Fibroblast of the conjunctiva (primary cell): ENCODE results near the gene RAB40C.

Experiments
- DNase-seq: peaks from one replicate; pipeline ENCODE4 v3.0.0-alpha.2; 2010; ENCODE audit warnings: low read depth

The RAB40C gene

GRCh38 chr16:616733-617586 is 27.1 kb downstream of the RAB40C start:
- DNase-seq, result no peak

- no peak for DNase-seq
These were observed 28.0 kb downstream of the RAB40C start for GRCh38 chr16:617855-618254.

DNA sequence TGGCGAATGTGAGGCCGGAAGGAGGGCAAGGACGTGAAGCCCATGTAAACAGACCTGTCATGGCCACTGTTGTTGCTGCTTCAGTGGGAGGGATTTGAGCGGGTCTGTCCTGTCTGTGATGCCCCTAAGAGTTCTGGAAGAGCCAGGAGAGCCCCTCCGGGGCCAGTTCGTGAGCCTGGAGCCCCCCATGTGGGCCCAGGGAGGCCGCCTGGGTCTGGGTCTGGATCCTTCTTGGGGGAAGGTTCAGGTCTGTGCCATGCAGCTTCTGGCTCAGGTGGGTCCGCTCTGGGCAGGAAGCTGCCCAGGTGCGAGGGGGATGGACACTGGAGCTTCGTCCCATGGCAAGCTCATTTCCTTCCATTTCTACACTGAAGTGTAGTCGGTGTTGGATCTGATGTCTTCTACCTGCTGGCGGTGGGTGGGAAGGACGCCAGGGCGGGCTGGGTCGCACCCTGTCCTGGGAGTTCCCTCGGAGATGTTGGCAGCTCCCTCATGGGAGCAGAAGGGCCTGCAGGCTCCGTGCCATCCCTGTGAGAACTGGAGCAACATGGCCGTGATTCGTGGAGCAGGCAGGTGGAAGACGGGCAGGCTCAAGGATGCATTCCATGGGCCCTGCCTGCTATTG is 29.7 kb downstream of the RAB40C start:
- no peak for DNase-seq

DNA sequence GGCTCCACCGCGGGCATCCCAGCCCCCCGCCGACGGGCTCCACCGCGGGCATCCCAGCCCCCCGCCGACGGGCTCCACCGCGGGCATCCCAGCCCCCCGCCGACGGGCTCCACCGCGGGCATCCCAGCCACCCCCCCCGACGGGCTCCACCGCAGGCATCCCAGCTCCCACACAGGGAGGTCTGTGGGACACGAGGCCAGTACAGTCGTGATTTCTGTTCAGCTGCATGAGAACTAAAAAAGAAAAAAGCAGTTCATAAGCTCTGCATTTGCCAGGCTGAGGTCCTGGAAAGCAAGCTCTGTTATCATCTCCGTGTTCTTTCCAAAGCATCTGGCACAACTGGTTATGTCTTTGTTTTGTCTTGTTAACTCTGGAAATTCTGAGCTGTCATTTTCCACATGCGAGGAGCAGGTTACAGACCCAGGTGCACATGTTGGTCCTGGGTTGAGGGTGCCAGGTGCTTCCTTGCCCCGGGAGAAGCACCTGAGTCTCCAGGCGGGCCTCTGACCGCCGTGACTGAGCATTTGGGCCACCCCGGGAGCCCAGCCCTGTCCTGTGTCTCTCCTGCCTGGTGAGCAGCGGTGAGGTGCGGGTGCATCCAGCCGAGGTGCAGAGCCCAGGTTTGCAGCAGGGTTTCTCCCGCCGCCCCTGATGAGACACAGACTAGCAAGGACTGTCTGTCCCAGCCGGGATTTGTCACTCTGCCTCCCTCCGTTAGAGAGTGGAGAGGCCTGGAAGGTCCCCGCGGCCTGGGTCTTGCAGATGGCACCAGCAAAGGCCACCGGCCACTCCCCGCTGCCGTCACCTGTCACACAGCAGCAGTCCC is 31.0 kb downstream of the RAB40C start:
- DNase-seq, result no peak

GRCh38 chr16:621526-622105 is 31.8 kb downstream of the RAB40C start:
- DNase-seq, result no peak

DNA sequence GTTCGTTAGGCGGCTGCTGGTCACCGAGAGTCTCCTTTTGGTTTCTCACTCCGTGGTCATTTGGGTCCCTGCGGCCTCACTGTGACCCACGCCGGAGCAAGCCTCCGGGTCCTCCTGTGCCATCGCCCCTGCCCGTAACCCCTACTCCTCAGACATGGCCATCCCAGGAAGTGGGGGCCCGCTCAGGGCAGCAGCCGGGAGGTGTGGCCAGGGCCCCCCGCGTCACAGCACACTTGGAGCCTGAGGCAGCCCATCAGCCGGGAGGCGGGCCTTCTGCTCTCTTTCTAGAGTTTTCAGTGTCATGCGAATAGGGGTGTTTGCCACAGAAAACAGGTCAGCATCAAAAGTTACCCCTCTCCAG is 33.0 kb downstream of the RAB40C start:
- DNase-seq, result no peak

DNA sequence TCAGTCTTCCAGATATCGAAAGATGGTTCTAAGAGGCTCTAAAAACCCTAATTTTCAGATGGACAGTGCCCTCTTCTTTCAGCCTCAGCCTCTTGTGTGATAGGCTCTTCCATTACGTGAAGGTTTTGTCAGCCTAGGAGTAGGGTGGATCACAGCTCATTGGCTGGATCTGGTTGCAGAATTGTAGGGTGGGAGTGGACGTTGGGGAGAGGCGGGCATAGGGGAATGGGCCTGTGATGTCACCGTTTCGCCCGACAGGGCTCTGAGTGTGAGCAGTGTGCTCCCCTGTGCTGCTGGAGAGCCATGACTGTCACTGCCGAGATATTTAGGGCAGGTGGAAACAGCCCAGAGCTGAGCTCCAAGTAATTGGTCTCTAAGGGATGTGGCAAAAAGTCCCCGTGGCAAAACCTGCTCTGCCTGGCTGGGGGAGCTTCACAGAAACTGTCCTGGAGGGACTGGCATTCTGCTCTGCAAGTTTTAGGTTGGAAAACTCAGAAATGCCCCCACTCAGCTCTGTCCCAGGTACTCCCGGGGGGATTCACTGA is 34.7 kb downstream of the RAB40C start:
- no peak for DNase-seq

DNA sequence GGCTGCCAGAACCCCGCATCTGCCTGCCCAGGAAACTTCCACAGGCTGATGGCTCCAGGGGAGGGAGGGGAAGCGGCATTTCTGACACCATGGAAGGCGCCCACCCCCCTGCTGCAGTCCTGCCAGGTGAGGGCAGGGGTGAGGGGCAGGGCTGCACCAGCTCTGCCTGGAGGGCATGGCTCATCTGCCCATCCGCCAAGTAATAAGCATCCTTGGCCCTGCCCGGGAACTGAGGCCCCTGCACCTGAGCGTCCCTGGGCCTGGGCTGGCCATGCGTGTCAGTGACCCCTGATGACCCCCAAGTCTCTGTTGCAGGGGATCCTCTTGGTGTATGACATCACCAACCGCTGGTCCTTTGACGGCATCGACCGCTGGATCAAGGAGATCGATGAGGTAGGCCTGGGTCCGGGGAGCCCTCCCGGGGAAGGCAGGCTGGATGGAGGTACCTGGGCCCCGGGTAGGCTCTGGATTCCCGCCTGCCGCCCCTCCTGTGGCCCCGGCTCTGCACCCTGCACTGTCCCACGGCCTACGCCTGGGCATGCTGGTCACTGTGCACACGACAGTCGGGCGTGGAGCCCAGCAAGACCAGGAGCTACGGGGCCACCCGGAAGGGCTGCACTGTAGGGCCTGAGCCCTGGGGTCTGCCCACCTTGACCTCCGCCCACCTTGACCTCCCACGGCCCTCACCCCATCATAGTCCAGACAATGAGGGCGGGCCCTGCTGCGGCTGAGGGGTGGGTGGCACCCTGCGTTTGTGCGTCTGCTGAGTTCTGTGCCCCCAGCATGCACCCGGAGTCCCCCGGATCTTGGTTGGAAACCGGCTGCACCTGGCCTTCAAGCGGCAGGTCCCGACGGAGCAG is 35.5 kb downstream of the RAB40C start:
- no peak for DNase-seq

DNA sequence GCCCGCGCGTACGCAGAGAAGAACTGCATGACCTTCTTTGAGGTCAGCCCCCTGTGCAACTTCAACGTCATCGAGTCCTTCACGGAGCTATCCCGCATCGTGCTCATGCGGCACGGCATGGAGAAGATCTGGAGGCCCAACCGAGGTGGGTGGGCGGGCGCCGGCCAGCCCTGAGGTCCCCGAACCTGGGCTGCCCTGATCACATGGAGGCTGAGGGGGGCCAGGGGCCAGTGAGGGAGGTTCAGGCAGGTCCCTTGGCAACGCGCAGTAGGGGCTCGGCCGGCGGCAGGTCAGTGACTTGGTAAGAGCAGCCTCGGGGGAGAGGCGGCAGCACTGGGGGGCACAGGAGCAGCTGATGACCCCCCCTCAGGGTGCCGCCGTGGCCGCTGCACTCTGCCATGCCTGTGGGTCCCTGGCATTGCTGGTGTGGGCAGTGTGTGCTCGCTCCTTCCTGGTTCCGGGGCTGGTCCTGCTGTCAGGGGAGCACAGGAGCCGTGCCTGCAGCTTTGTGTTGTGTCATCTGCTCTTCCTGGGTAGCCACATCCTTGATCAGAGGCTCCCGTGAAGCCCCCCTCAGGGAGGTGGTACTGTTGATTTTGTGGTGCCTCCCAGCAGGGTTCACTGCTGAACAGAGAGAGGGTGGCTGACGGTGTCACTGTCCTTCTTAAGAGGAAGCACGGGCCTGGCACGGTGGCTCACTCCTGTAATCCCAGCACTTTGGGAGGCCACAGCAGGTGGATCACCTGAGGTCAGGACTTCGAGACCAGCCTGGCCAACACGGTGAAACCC is 36.3 kb downstream of the RAB40C start:
- DNase-seq, result no peak

DNA sequence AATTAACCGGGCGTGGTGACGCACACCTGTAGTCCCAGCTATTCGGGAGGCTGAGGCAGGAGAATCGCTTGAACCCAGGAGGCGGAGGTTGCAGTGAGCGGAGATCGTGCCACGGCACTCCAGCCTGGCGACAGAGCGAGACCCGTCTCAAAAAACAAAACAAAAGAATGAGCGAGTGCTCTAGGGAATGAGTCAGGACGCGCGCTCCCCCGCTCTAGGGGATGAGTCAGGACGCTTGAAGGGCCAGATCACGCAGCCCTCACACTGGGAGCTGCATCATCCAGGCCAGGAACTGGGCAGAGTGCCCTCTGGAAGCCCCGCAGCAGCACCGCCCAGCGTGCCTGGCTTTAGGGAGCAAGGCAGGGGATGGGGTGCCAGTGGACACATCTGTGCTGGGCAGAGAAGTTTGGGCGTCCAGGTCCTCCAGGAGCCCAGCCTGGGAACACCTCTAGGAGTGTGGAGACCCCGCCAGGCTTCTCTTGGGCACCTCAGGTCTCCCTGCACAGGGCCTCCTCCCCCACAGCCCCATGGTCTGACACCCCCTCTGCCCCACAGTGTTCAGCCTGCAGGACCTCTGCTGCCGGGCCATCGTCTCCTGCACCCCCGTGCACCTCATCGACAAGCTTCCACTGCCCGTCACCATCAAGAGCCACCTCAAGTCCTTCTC is 37.1 kb downstream of the RAB40C start:
- DNase-seq, result peak; percentile 90

GRCh38 chr16:627454-628239 is 37.8 kb downstream of the RAB40C start:
- DNase-seq, result peak; percentile 34

- DNase-seq, result no peak
These were observed 38.6 kb downstream of the RAB40C start for GRCh38 chr16:628321-629061.

- no peak for DNase-seq
These were observed 39.4 kb downstream of the RAB40C start for GRCh38 chr16:629185-629832.

DNA sequence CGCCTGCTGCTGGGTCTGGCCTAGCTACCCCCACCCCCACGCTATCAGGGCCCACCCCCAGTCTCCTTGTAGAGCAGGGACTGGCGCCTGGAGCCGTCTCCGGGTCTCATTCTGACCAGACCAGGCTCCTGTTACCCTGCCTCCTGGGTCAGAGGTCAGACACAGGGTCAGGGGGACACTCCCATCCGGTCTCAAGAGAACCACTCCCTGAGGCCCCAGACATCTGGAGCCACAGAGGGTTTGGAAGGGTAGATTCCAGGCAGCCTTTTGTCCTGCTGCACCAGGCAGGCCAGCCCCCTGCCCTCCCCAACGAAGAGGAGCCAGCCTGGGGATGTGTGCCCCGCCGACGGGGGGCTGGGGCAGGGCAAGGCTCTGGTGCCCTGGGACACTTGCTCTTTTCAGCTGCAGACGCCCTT is 40.0 kb downstream of the RAB40C start:
- DNase-seq, result no peak

DNA sequence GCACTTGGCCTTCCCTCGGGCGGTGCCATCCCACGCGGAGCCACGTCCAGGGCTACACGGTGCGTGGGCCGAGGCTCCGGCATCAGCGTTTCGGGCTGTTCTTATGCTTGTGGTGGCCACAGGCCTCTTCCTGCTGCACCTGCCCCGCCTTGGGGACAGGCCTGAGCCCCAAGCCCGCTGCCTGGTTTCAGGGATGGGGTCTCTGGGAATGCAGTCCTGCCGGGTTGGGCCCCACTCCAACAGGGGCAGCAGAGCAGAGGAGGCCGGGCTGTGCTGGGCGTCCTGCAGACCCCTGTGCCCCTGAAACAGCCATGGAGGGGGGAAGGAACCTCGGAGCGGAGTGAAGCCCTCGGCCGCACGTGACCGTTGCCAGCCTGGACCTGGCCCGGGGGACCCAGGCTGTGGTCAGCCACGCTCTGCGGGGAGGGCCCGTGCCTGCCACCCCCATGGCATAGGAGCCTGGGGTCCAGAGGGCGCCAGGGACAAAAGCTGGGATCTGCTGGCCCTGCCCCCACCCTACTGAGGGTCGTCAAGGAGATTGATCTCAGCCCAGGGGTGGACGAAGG is 40.5 kb downstream of the RAB40C start:
- no peak for DNase-seq

- no peak for DNase-seq
These were observed 41.0 kb downstream of the RAB40C start, which contains the start of gene WFIKKN1 for GRCh38 chr16:630815-631405. TSS of gene WFIKKN1 (plus strand) at chr16:630985. CDS start at chr16:631254, 269 bp downstream.

DNA sequence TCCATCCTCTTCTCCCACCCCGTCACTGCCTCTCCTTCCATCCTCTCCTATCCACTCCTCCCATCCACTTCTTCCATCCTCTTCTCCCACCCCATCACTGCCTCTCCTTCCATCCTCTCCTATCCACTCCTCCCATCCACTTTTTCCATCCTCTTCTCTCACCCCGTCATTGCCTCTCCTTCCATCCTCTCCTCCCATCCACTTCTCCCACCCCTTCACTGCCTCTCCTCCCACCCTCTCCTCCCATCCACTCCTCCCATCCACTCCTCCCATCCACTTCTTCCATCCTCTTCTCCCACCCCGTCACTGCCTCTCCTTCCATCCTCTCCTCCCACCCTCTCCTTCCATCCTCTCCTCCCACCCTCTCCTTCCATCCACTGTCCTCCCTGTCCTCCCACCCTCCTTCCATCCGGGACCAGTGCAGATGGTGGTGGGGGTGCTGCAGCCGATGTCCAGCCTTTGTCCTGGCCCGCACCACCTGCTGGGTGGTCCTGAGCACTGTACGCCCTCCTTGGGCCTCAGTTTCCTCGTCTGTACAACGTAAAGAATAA is 42.0 kb downstream of the RAB40C start:
- DNase-seq, result no peak
